Ectodermal cell (in vitro differentiated cells): Measurements from ENCODE around the gene MYBPC3.

Experiments used
- H3K27ac ChIP-seq: 2 replicates; pipeline ENCODE4 v1.7.0; 2013; ENCODE audit warnings: mild to moderate bottlenecking, low read depth, low read length; ENCODE audit not compliant: insufficient read depth, poor library complexity, severe bottlenecking
- H3K27me3 ChIP-seq: 2 replicates; pipeline ENCODE4 v1.7.0; 2013; ENCODE audit warnings: mild to moderate bottlenecking, low read length; ENCODE audit not compliant: insufficient read depth, control insufficient read depth, poor library complexity, severe bottlenecking
- H3K36me3 ChIP-seq: one replicate; pipeline ENCODE4 v1.7.0; 2013; ENCODE audit warnings: low read length; ENCODE audit not compliant: control insufficient read depth, insufficient read depth
- H3K4me1 ChIP-seq: one replicate; pipeline ENCODE4 v1.7.0; 2013; ENCODE audit warnings: low read length; ENCODE audit not compliant: control insufficient read depth, insufficient read depth
- H3K4me3 ChIP-seq: 2 replicates; pipeline ENCODE4 v1.7.0; 2013; ENCODE audit warnings: low read depth, low read length, control low read depth; ENCODE audit not compliant: insufficient read depth
- H3K9me3 ChIP-seq: 2 replicates; pipeline ENCODE4 v1.7.0; 2013; ENCODE audit warnings: mild to moderate bottlenecking, low read length, moderate library complexity; ENCODE audit not compliant: control insufficient read depth
- WGBS, 2 experiments: methylation state at CpG; one replicate each; pipeline ENCODE4 v1.1.7; 2013; ENCODE audit warnings: missing lambda C conversion rate in 2 of 2; 5-methylcytosine and 5-hydroxymethylcytosine counted together

The MYBPC3 gene

GRCh38 chr11:47348859-47349258 lies 3.6 kb downstream of the MYBPC3 start:
- Histone ChIP-seq H3K4me1 (no peaks in the 10 kb centered on the region), H3K27ac (no peak overlapping the region), H3K36me3 (no peaks in the 10 kb centered on the region), H3K9me3 (no peaks in the 10 kb centered on the region), H3K27me3 (no peaks in the 10 kb centered on the region), H3K4me3 (no peak overlapping the region)
- WGBS, 2 experiments: 82 to 86% methylated on average over 6 of the region's 8 CpGs

- H3K9me3 ChIP-seq: no peaks in the 10 kb centered on the region
- no peaks in the 10 kb centered on the region for H3K4me1 ChIP-seq
- H3K4me3 ChIP-seq: no peak overlapping the region
- H3K27ac ChIP-seq: no peak overlapping the region
- no peaks in the 10 kb centered on the region for H3K36me3 ChIP-seq
- 93 to 94% methylated on average over 24 of the region's 24 CpGs for WGBS, 2 experiments
- H3K27me3 ChIP-seq: no peaks in the 10 kb centered on the region
These were observed 4.2 kb downstream of the MYBPC3 start for GRCh38 chr11:47348131-47348802.

GRCh38 chr11:47347137-47347536 lies 5.4 kb downstream of the MYBPC3 start:
- Histone ChIP-seq H3K4me3 (no peak overlapping the region), H3K9me3 (no peaks in the 10 kb centered on the region), H3K36me3 (no peaks in the 10 kb centered on the region), H3K27me3 (no peaks in the 10 kb centered on the region), H3K27ac (no peak overlapping the region), H3K4me1 (no peaks in the 10 kb centered on the region)
- 91 to 93% methylated on average over 5 of the region's 5 CpGs for WGBS, 2 experiments

- H3K27me3 ChIP-seq: no peaks in the 10 kb centered on the region
- H3K36me3 ChIP-seq: no peaks in the 10 kb centered on the region
- H3K4me3 ChIP-seq: no peak overlapping the region
- no peaks in the 10 kb centered on the region for H3K9me3 ChIP-seq
- 90 to 92% methylated on average over 18 of the region's 18 CpGs for WGBS, 2 experiments
- peak overlapping the region; percentile 66 for H3K27ac ChIP-seq
- H3K4me1 ChIP-seq: no peaks in the 10 kb centered on the region
These were observed 6.5 kb downstream of the MYBPC3 start for GRCh38 chr11:47345890-47346563.

GRCh38 chr11:47342854-47343253 lies 9.6 kb downstream of the MYBPC3 start:
- WGBS, 2 experiments: 95 to 97% methylated on average over 15 of the region's 15 CpGs
- H3K4me1 ChIP-seq: no peaks in the 10 kb centered on the region
- H3K4me3 ChIP-seq: no peak overlapping the region
- no peaks in the 10 kb centered on the region for H3K27me3 ChIP-seq
- H3K27ac ChIP-seq: no peak overlapping the region
- no peaks in the 10 kb centered on the region for H3K9me3 ChIP-seq
- no peaks in the 10 kb centered on the region for H3K36me3 ChIP-seq

GRCh38 chr11:47342036-47342803 lies 10.3 kb downstream of the MYBPC3 start:
- 94 to 95% methylated on average over 24 of the region's 24 CpGs for WGBS, 2 experiments
- Histone ChIP-seq H3K36me3 (no peaks in the 10 kb centered on the region), H3K4me1 (no peaks in the 10 kb centered on the region), H3K4me3 (no peak overlapping the region), H3K27ac (no peak overlapping the region), H3K27me3 (no peaks in the 10 kb centered on the region), H3K9me3 (no peaks in the 10 kb centered on the region)

- Histone ChIP-seq H3K4me3 (no peak overlapping the region), H3K27ac (no peak overlapping the region), H3K9me3 (no peaks in the 10 kb centered on the region), H3K36me3 (no peaks in the 10 kb centered on the region), H3K4me1 (no peaks in the 10 kb centered on the region), H3K27me3 (no peaks in the 10 kb centered on the region)
- WGBS, 2 experiments: 74 to 78% methylated on average over 18 of the region's 18 CpGs
These were observed 11.3 kb downstream of the MYBPC3 start for GRCh38 chr11:47340980-47341775.

GRCh38 chr11:47340010-47340409 lies 12.5 kb downstream of the MYBPC3 start:
- H3K36me3 ChIP-seq: no peaks in the 10 kb centered on the region
- no peaks in the 10 kb centered on the region for H3K27me3 ChIP-seq
- H3K27ac ChIP-seq: no peak overlapping the region
- H3K4me1 ChIP-seq: no peaks in the 10 kb centered on the region
- H3K4me3 ChIP-seq: no peak overlapping the region
- WGBS, 2 experiments: 83 to 87% methylated on average over 9 of the region's 9 CpGs
- H3K9me3 ChIP-seq: no peaks in the 10 kb centered on the region

- no peaks in the 10 kb centered on the region for H3K36me3 ChIP-seq
- H3K27ac ChIP-seq: no peak overlapping the region
- 94 to 95% methylated on average over 27 of the region's 27 CpGs for WGBS, 2 experiments
- no peaks in the 10 kb centered on the region for H3K27me3 ChIP-seq
- no peaks in the 10 kb centered on the region for H3K9me3 ChIP-seq
- no peak overlapping the region for H3K4me3 ChIP-seq
- H3K4me1 ChIP-seq: no peaks in the 10 kb centered on the region
These were observed 13.9 kb downstream of the MYBPC3 start for GRCh38 chr11:47338396-47339241.
